22Rv1 (cell line): Measurements from ENCODE around the gene ZNF778.

Source experiments
- CTCF ChIP-seq: fragments of 450-650 bp; IDR thresholded peaks from 2 replicates; pipeline ENCODE4 v1.5.1; 2017; ENCODE audit warnings: mild to moderate bottlenecking
- ZFX ChIP-seq: fragments of 450-650 bp; IDR thresholded peaks from 2 replicates; pipeline ENCODE4 v1.6.1; 2017; ENCODE audit warnings: antibody characterized with exemption, borderline replicate concordance

GRCh38 chr16:89264800-89265550 lies 47.5 kb downstream of the ZNF778 start:
- TF ChIP-seq CTCF (no peak), ZFX (no peak)
